ENCODE results near the gene NT5C2. TPM values are rescaled to one million over a fixed set of nuclear protein-coding genes. Genes with fewer than 3 reads are reported as not detected.

The NT5C2 gene
- total RNA-seq, 1 donor from 2014 or later, result 113 TPM

DNA sequence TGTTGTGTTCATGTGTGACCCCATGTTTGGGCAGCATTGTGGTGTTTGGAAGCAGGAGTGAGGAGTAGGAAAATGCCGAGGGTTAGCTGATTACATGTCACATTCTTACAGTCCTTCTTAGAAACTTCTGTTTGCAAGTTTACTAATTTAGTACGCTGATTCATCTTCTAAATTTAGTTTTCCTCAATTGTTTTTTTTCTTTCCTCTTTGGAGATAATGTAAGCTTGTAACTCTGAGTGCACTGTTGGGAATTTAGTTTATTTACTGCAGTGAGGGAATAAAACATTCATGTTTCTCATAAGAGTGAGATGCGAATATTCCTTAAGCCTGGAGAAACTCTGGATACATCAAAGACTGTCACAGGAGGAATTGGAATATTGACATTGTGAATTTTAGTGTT is 135.0 kb downstream of the NT5C2 start:
- no peaks in the 10 kb centered on the region for H3K27me3 Mint-ChIP-seq (ENCODE audit: low read depth, unreplicated experiment)
- H3K4me3 Mint-ChIP-seq (ENCODE audit: unreplicated experiment), result no peak overlapping the region
- H3K9me3 ChIP-seq (ENCODE audit: insufficient read depth, low read depth, low read length), result no peaks in the 10 kb centered on the region
- no peaks in the 10 kb centered on the region for H3K36me3 ChIP-seq (ENCODE audit: insufficient read depth, low read length)
- H3K27ac ChIP-seq (ENCODE audit: low read depth, low read length), result no peak overlapping the region
- H3K9ac ChIP-seq (ENCODE audit: low read length), result no peak overlapping the region
- no peaks in the 10 kb centered on the region for H3K9me3 Mint-ChIP-seq (ENCODE audit: unreplicated experiment)
- H3K36me3 Mint-ChIP-seq (ENCODE audit: low read depth, unreplicated experiment), result peaks cover 3% of the 10 kb centered on the region
- no peak overlapping the region for H3K27ac Mint-ChIP-seq (ENCODE audit: unreplicated experiment)
- no peaks in the 10 kb centered on the region for H3K27me3 ChIP-seq (ENCODE audit: insufficient read depth, low read length)
- TF ChIP-seq, protein P1, sequence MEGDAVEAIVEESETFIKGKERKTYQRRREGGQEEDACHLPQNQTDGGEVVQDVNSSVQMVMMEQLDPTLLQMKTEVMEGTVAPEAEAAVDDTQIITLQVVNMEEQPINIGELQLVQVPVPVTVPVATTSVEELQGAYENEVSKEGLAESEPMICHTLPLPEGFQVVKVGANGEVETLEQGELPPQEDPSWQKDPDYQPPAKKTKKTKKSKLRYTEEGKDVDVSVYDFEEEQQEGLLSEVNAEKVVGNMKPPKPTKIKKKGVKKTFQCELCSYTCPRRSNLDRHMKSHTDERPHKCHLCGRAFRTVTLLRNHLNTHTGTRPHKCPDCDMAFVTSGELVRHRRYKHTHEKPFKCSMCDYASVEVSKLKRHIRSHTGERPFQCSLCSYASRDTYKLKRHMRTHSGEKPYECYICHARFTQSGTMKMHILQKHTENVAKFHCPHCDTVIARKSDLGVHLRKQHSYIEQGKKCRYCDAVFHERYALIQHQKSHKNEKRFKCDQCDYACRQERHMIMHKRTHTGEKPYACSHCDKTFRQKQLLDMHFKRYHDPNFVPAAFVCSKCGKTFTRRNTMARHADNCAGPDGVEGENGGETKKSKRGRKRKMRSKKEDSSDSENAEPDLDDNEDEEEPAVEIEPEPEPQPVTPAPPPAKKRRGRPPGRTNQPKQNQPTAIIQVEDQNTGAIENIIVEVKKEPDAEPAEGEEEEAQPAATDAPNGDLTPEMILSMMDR (IDR thresholded peaks at IDR 0.05; ENCODE audit: insufficient read depth, low read depth, low read length), result no peak
- TF ChIP-seq EZH2 (IDR thresholded peaks at IDR 0.05; ENCODE audit: insufficient read depth, low read length), result no peak
- H2AFZ ChIP-seq (ENCODE audit: low read depth, low read length), result no peak overlapping the region
- no peak for FAIRE-seq
- H3K4me1 ChIP-seq (ENCODE audit: insufficient read depth, low read length), result no peaks in the 10 kb centered on the region
- no peaks in the 10 kb centered on the region for H3K79me2 ChIP-seq (ENCODE audit: insufficient read depth, low read length)
- no peaks in the 10 kb centered on the region for H4K20me1 ChIP-seq (ENCODE audit: insufficient read depth, low read length)
- H3K4me1 Mint-ChIP-seq (ENCODE audit: low read depth, unreplicated experiment), result peaks cover 7% of the 10 kb centered on the region
- no peak for DNase-seq (ENCODE audit: low read depth)
- no peak overlapping the region for H3K4me2 ChIP-seq (ENCODE audit: low read length)
- no peak overlapping the region for H3K4me3 ChIP-seq (ENCODE audit: insufficient read depth, low read depth, low read length)

DNA sequence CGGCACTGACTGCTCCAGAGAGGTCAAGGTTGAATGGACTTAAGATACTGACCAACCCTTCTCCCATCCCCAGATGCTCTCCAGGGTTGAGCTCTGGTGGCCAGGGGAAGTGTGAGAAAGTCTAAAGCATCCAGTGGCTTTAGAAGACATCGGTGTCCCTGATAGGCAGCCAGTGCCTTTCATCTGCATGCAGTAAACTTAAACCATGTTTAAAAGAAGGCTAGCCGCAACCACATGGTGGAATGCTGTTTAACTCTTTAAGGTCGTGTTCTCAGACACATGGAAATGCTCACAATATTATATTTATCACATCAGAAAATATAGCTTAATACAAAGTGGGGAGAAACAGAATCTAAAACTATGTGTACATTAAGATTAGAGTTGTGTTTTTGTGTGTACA is 138.0 kb downstream of the NT5C2 start:
- no peak overlapping the region for H3K27ac ChIP-seq (ENCODE audit: low read depth, low read length)
- peaks cover 7% of the 10 kb centered on the region for H3K4me1 Mint-ChIP-seq (ENCODE audit: low read depth, unreplicated experiment)
- DNase-seq (ENCODE audit: low read depth), result no peak

DNA sequence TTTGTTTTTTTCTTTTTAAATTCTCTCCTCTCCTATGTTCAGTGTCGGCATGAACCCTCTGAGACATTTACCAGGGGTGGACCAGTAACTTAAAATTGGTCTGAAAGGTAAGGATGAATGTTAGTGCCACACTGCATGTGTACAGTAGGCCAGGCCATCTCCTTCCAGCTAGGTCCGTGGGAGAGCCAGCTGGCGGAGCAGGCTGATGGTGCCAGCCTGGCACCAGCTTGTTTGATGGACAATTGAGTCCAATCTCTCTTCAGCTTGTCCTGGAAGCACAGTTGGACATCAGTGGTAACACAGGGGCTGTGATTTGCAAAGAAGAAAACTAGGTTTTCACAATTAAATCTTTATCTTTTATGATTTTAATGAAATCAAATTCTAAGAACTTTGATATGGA is 138.5 kb downstream of the NT5C2 start:
- Histone ChIP-seq H3K4me3 (ENCODE audit: insufficient read depth, low read depth, low read length) (no peak overlapping the region), H3K79me2 (ENCODE audit: insufficient read depth, low read length) (no peaks in the 10 kb centered on the region), H4K20me1 (ENCODE audit: insufficient read depth, low read length) (no peaks in the 10 kb centered on the region), H3K4me2 (ENCODE audit: low read length) (peak overlapping the region; percentile 76), H3K9me3 (ENCODE audit: insufficient read depth, low read depth, low read length) (no peaks in the 10 kb centered on the region), H3K9ac (ENCODE audit: low read length) (peak overlapping the region; percentile 46), H3K36me3 (ENCODE audit: insufficient read depth, low read length) (no peaks in the 10 kb centered on the region), H2AFZ (ENCODE audit: low read depth, low read length) (no peak overlapping the region), H3K27ac (ENCODE audit: low read depth, low read length) (no peak overlapping the region), H3K4me1 (ENCODE audit: insufficient read depth, low read length) (no peaks in the 10 kb centered on the region), H3K27me3 (ENCODE audit: insufficient read depth, low read length) (no peaks in the 10 kb centered on the region)
- Mint-ChIP-seq H3K36me3 (ENCODE audit: low read depth, unreplicated experiment) (peaks cover 7% of the 10 kb centered on the region), H3K27ac (ENCODE audit: unreplicated experiment) (no peak overlapping the region), H3K27me3 (ENCODE audit: low read depth, unreplicated experiment) (no peaks in the 10 kb centered on the region), H3K4me1 (ENCODE audit: low read depth, unreplicated experiment) (peaks cover 7% of the 10 kb centered on the region), H3K4me3 (ENCODE audit: unreplicated experiment) (no peak overlapping the region), H3K9me3 (ENCODE audit: unreplicated experiment) (no peaks in the 10 kb centered on the region)
- FAIRE-seq (no peak), DNase-seq (ENCODE audit: low read depth) (no peak)
- TF ChIP-seq EZH2 (IDR thresholded peaks at IDR 0.05; ENCODE audit: insufficient read depth, low read length), result no peak
- TF ChIP-seq, protein P1 (IDR thresholded peaks at IDR 0.05; ENCODE audit: insufficient read depth, low read depth, low read length), result no peak

More for the DNA sequence above, 138.0 kb downstream of the NT5C2 start:
- H3K9me3 Mint-ChIP-seq (ENCODE audit: unreplicated experiment), result no peaks in the 10 kb centered on the region
- H3K27me3 ChIP-seq (ENCODE audit: insufficient read depth, low read length), result no peaks in the 10 kb centered on the region
- no peak overlapping the region for H2AFZ ChIP-seq (ENCODE audit: low read depth, low read length)
- no peak overlapping the region for H3K27ac Mint-ChIP-seq (ENCODE audit: unreplicated experiment)
- no peak overlapping the region for H3K9ac ChIP-seq (ENCODE audit: low read length)
- no peaks in the 10 kb centered on the region for H4K20me1 ChIP-seq (ENCODE audit: insufficient read depth, low read length)
- no peaks in the 10 kb centered on the region for H3K79me2 ChIP-seq (ENCODE audit: insufficient read depth, low read length)
- H3K36me3 Mint-ChIP-seq (ENCODE audit: low read depth, unreplicated experiment), result peaks cover 7% of the 10 kb centered on the region
- no peaks in the 10 kb centered on the region for H3K36me3 ChIP-seq (ENCODE audit: insufficient read depth, low read length)
- H3K4me2 ChIP-seq (ENCODE audit: low read length), result no peak overlapping the region
- no peak overlapping the region for H3K4me3 Mint-ChIP-seq (ENCODE audit: unreplicated experiment)
- no peak overlapping the region for H3K4me3 ChIP-seq (ENCODE audit: insufficient read depth, low read depth, low read length)
- no peaks in the 10 kb centered on the region for H3K9me3 ChIP-seq (ENCODE audit: insufficient read depth, low read depth, low read length)
- H3K4me1 ChIP-seq (ENCODE audit: insufficient read depth, low read length), result no peaks in the 10 kb centered on the region
- FAIRE-seq, result no peak
- no peaks in the 10 kb centered on the region for H3K27me3 Mint-ChIP-seq (ENCODE audit: low read depth, unreplicated experiment)
- TF ChIP-seq, protein P1 (IDR thresholded peaks at IDR 0.05; ENCODE audit: insufficient read depth, low read depth, low read length), result no peak
- no peak for TF ChIP-seq EZH2 (IDR thresholded peaks at IDR 0.05; ENCODE audit: insufficient read depth, low read length)
